GM10266 (cell line): ENCODE measurements around the gene SLC26A6.

Experiments
- DNase-seq: peaks from one replicate; pipeline ENCODE4 v3.0.0; 2012; ENCODE audit errors: extremely low spot score
- TF ChIP-seq, protein P1 (sequence below): IDR thresholded peaks from 2 replicates; pipeline ENCODE4 v1.5.1; 2012; ENCODE audit warnings: mild to moderate bottlenecking, low read depth; ENCODE audit not compliant: control insufficient read depth, insufficient read depth; ENCODE audit errors: missing control alignments

Gene SLC26A6, protein sequence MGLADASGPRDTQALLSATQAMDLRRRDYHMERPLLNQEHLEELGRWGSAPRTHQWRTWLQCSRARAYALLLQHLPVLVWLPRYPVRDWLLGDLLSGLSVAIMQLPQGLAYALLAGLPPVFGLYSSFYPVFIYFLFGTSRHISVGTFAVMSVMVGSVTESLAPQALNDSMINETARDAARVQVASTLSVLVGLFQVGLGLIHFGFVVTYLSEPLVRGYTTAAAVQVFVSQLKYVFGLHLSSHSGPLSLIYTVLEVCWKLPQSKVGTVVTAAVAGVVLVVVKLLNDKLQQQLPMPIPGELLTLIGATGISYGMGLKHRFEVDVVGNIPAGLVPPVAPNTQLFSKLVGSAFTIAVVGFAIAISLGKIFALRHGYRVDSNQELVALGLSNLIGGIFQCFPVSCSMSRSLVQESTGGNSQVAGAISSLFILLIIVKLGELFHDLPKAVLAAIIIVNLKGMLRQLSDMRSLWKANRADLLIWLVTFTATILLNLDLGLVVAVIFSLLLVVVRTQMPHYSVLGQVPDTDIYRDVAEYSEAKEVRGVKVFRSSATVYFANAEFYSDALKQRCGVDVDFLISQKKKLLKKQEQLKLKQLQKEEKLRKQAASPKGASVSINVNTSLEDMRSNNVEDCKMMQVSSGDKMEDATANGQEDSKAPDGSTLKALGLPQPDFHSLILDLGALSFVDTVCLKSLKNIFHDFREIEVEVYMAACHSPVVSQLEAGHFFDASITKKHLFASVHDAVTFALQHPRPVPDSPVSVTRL

DNA sequence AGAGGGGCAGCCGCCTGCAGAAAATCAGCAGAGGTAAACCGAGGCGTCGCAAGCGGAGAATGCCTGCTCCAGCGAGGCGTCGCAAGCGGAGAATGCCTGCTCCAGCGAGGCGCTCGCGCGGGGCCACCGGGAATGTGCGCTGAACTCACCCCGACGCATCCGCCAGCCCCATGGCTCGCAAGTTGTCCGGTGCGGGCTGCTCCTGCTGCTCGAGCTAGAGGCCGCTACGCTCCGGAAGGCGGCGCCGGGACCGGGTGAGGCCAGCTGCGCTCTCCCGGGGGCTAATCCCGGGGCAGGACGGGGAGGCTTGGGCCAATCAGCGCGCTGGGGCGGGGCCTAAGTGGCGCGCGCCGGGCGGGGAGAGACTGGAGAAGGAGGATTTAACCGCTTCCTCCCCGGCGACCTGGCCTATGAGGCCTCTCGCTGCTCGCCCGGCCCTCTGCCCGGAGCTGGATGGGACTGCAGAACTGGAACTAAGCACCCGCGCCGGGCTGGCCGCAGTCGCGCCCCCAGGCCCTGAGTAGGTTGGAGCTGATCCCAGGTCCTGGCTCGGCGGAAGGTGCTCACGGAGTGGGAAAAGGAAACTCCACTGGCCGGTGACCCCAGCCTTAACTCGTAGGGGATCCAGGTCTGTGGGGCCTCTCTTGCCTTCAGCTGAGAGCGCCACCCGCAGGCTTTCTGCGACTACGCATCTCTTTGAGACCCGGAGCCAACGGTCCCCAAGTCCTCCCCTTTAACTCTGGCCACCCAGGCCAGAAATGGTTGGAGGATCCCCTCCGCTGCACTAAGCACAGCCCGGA lies at the start of gene SLC26A6:
Gene SLC26A6, minus strand, starts transcription at position 240 of the 800 bp plus-strand sequence. Its CDS starts 68 bp downstream, at position 172.
- DNase-seq, result peak; percentile 99
- TF ChIP-seq, protein P1, sequence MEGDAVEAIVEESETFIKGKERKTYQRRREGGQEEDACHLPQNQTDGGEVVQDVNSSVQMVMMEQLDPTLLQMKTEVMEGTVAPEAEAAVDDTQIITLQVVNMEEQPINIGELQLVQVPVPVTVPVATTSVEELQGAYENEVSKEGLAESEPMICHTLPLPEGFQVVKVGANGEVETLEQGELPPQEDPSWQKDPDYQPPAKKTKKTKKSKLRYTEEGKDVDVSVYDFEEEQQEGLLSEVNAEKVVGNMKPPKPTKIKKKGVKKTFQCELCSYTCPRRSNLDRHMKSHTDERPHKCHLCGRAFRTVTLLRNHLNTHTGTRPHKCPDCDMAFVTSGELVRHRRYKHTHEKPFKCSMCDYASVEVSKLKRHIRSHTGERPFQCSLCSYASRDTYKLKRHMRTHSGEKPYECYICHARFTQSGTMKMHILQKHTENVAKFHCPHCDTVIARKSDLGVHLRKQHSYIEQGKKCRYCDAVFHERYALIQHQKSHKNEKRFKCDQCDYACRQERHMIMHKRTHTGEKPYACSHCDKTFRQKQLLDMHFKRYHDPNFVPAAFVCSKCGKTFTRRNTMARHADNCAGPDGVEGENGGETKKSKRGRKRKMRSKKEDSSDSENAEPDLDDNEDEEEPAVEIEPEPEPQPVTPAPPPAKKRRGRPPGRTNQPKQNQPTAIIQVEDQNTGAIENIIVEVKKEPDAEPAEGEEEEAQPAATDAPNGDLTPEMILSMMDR, result peak; percentile 77

DNA sequence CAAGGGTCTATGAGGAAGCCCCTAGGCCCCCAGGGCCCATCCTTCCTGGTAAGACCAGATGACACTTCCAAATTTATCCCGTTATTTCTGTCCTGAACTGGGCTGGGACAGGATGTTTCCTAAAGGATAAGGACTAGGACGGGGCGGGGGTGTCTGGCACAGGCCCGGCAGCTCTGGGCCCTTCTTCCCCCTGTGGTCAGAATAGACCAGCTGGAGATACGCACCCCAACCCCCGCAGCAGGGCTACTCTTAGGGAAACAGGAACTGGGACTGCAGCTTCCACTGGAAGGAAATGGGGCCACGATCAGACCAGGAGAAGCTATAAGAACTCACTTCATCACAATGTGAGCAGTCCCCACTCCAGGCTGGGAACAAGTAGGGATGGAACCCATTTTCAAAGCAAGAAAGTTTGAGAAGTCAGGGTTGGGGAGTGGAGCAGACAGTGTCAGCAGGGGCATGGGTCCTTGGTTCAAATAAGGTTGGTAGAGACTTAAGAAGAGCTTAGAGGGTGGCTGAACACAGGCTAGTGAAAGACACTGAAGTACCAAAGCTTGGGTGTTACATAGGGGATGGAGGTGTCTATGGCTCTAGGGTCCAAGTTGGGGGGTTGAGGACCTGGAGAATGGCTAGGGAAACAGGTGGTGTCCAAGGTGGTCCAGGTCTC lies 49.4 kb upstream of the SLC26A6 start:
- DNase-seq, result peak; percentile 59
- TF ChIP-seq, protein P1, result no peak

DNA sequence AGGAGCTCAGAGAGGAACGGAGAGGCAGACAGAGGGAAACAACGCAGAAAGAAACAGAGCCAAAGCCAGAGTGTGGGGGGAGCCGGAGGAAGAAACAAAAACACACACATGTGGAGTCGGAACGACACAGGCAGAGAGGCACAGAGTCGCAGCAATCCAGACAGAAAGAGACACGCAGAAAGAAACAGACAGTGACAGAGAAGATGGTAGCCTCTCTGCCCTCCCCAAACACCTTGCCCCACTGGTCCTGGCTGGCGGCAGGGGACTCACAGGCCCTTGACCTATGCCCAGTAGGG lies 48.7 kb upstream of the SLC26A6 start:
- DNase-seq, result no peak
- TF ChIP-seq, protein P1, result no peak

DNA sequence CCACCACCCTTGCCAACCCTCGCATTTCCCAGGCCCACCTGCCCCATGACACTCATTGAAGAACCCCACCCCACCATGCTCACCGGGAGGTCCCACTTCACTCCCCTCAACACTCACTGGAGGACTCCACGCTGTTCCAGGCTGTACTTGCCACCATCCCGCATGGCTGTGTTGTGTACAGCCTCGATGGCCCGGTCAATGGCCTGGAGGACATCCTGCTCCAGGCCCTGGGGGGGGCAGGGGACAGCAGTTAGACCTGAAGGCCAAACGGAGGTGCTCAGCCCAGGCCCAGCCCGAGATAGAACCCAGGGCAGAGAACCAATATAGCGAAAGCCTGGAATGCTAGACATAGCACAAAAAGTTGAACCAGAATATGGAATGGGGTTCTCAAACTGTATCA lies 47.5 kb upstream of the SLC26A6 start:
- TF ChIP-seq, protein P1, result no peak

DNA sequence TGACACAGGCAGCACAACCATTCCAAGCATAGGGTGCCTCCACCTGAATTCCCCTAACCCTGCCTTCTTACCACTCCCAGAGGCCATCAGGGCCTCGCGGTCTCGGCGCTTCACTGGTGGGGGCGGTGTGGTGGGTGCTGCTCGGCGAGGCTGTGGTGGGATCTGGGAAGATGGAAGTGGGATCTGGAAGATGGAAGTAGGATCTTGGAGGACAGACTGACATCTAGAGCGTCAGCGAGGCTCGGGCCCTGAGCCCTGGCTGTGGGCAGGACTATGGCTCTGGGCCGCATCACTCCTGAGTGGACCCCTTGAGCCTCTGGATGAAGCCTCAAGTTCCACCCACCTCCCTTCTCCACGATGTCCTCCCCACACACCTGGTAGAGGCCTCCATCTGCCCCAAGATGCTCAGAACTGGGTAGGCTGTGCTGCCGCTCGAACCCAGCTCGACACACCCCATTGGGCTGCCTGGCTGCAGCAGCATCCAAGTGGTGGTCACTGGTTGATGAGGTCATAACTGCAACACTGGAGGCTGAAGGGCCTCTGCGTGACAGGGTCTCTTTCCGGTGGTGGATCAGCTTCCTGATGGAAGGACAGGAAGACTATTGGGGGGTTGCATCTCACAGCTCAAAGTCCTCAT lies 46.8 kb upstream of the SLC26A6 start:
- DNase-seq, result no peak
- TF ChIP-seq, protein P1, result no peak

More for the DNA sequence above, 47.5 kb upstream of the SLC26A6 start:
- DNase-seq, result no peak

DNA sequence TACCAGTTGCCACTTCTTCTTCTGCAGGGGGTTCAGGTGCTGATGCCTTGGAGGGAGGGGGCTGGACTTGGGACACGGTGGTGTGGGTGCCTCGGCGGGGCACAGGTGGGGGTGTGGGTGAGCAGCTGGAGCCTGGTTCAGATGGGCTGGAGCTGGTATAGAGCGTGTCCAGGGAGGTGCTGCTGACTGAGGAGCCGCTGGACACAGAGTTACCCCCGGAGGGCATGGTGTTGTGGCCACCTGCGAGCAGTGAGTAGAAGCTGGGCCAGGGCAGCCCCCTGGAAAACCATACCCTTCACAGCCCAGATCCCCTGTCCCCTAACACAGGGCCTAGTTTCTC lies 46.2 kb upstream of the SLC26A6 start:
- no peak for DNase-seq

More for the DNA sequence above, 46.2 kb upstream of the SLC26A6 start:
- TF ChIP-seq, protein P1, result no peak
